Tibial artery (tissue), 4 donors: ENCODE data around the gene PLEKHG1.

ENCODE experiments used
- DNase-seq, 2 donors: peaks; one replicate each; pipeline ENCODE4 v3.0.0-alpha.2; 2019
- H3K27ac ChIP-seq, 2 donors: fragments of 200-600 bp; sonication (generic) in 1 of 2; 1 replicate in 1 of 2; 2 replicates in 1 of 2; pipeline ENCODE4 v1.5.1; 2018 to 2019; ENCODE audit warnings: mild to moderate bottlenecking in 1 of 2
- H3K27me3 ChIP-seq, 2 donors: fragments of 200-600 bp; sonication (generic) in 1 of 2; one replicate each; pipeline versions ENCODE4 v1.5.1 to v1.6.0; 2016 to 2019
- H3K36me3 ChIP-seq, 3 donors: fragments of 200-600 bp; sonication (generic) in 2 of 3; one replicate each; pipeline ENCODE4 v1.5.1; 2016 to 2019; ENCODE audit warnings: mild to moderate bottlenecking in 2 of 3
- H3K4me1 ChIP-seq, 4 donors: fragments of 200-600 bp; sonication (generic) in 2 of 4; 1 replicate in 3 of 4; 2 replicates in 1 of 4; pipeline ENCODE4 v1.5.1; 2016 to 2019
- H3K4me3 ChIP-seq, 2 donors: fragments of 200-600 bp; sonication (generic) in 1 of 2; 1 replicate in 1 of 2; 2 replicates in 1 of 2; pipeline ENCODE4 v1.5.1; 2018 to 2019; ENCODE audit warnings: mild to moderate bottlenecking in 2 of 2
- H3K9me3 ChIP-seq, 3 donors: fragments of 200-600 bp; sonication (generic) in 1 of 3; one replicate each; pipeline ENCODE4 v1.5.1; 2016 to 2019
- intact Hi-C: fragments of 100-400 bp; cut with DNase I; formaldehyde crosslinking; loops from one replicate; pipeline ENCODE4 v1.15.0; 2023; ENCODE audit warnings: low total_unique reads
- TF ChIP-seq, protein P1 (sequence below), 2 experiments: fragments of 200-600 bp in 1 of 2; fragments of 450-650 bp in 1 of 2; IDR thresholded peaks; one replicate each; pipeline ENCODE4 v1.5.1; 2017 to 2019; ENCODE audit warnings: antibody characterized with exemption in 2 of 2, mild to moderate bottlenecking in 1 of 2, moderate library complexity in 1 of 2

PLEKHG1 gene

GRCh38 chr6:150604467-150604866 is 4.8 kb downstream of the PLEKHG1 start:
- no peaks in the 10 kb centered on the region for H3K36me3 ChIP-seq
- DNase-seq = no peak
- TF ChIP-seq, protein P1, sequence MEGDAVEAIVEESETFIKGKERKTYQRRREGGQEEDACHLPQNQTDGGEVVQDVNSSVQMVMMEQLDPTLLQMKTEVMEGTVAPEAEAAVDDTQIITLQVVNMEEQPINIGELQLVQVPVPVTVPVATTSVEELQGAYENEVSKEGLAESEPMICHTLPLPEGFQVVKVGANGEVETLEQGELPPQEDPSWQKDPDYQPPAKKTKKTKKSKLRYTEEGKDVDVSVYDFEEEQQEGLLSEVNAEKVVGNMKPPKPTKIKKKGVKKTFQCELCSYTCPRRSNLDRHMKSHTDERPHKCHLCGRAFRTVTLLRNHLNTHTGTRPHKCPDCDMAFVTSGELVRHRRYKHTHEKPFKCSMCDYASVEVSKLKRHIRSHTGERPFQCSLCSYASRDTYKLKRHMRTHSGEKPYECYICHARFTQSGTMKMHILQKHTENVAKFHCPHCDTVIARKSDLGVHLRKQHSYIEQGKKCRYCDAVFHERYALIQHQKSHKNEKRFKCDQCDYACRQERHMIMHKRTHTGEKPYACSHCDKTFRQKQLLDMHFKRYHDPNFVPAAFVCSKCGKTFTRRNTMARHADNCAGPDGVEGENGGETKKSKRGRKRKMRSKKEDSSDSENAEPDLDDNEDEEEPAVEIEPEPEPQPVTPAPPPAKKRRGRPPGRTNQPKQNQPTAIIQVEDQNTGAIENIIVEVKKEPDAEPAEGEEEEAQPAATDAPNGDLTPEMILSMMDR (IDR thresholded peaks at IDR 0.05) = no peak
- H3K27ac ChIP-seq = no peak overlapping the region
- peaks cover 0 to 17% (median 5%) of the 10 kb centered on the region in 4 donors for H3K4me1 ChIP-seq
- peaks cover 0 to 16% of the 10 kb centered on the region in 2 donors for H3K27me3 ChIP-seq
- H3K9me3 ChIP-seq = no peaks in the 10 kb centered on the region
- intact Hi-C loops = no loop called here
- H3K4me3 ChIP-seq = no peak overlapping the region

DNA sequence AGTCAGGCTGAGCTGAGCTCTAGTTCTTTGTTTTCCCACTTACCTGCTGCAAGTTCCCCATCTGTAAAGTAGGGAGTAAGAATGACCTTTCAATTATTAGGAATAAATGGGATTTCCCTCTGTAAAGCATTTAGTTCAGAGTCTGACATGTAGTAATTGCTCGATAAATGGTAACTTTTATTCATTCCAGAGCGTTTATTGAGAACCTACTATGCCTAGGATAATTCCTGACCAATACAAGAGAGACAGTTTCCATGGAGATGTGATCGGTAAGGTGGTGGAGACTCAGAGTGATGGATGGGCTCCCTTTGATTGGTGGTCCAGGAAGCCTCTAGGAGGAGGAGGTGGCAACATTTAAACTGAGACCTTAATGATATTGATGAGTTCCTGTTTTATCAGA is 5.6 kb downstream of the PLEKHG1 start:
- TF ChIP-seq, protein P1 (IDR thresholded peaks at IDR 0.05) = no peak
- no peak overlapping the region for H3K4me3 ChIP-seq
- peaks cover 0 to 9% (median under 1%) of the 10 kb centered on the region in 4 donors for H3K4me1 ChIP-seq
- H3K27me3 ChIP-seq = peaks cover 0 to 11% of the 10 kb centered on the region in 2 donors
- no peaks in the 10 kb centered on the region for H3K36me3 ChIP-seq
- intact Hi-C loops = no loop called here
- H3K9me3 ChIP-seq = no peaks in the 10 kb centered on the region
- no peak overlapping the region for H3K27ac ChIP-seq
- no peak for DNase-seq

GRCh38 chr6:150606168-150606591 is 6.5 kb downstream of the PLEKHG1 start:
- peaks cover 0 to under 1% (median 0%) of the 10 kb centered on the region in 4 donors for H3K4me1 ChIP-seq
- H3K27me3 ChIP-seq = peaks cover 0 to 11% of the 10 kb centered on the region in 2 donors
- no peak overlapping the region for H3K4me3 ChIP-seq
- H3K9me3 ChIP-seq = no peaks in the 10 kb centered on the region
- TF ChIP-seq, protein P1 (IDR thresholded peaks at IDR 0.05) = no peak
- H3K36me3 ChIP-seq = no peaks in the 10 kb centered on the region
- DNase-seq = no peak
- intact Hi-C loops = no loop called here
- no peak overlapping the region for H3K27ac ChIP-seq

DNA sequence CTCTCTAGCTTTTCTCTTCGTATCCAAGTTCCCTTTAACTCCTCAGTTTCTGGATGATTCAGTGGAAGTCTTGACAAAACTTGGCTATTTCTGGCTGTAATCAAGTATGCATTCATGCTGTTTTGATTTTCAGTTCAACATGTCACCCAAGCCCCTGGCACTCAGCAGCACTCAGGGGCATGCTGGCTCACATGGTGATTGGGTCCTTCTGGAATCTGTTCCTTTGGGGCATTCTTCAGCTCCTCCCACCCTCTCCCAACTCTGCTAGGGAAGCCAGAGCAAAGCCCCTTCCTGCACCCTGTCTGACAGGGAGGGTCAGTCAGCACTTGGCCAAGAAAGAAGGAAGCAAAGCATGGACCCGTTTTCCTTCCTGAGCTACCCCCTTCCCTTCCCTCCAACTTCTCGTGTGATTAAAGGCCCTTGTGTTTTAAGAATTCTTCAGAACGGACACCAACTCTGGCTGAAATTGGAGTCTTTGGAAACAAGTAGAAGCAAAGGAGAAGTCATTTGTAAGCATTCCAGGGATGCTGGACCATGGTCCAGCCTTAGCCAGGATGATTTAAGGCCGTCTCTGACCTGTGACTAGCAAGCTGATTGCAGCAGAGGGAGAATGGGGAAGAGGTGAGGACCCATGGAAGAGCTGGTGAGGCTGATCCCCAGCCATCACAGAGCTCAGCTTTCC is 7.1 kb downstream of the PLEKHG1 start:
- intact Hi-C loops = no loop called here
- TF ChIP-seq, protein P1 (IDR thresholded peaks at IDR 0.05) = no peak
- Histone ChIP-seq H3K27ac (no peak overlapping the region), H3K36me3 (no peaks in the 10 kb centered on the region), H3K27me3 (peaks cover 0 to 6% of the 10 kb centered on the region in 2 donors), H3K9me3 (no peaks in the 10 kb centered on the region), H3K4me3 (no peak overlapping the region), H3K4me1 (no peaks in the 10 kb centered on the region)
- no peak for DNase-seq

DNA sequence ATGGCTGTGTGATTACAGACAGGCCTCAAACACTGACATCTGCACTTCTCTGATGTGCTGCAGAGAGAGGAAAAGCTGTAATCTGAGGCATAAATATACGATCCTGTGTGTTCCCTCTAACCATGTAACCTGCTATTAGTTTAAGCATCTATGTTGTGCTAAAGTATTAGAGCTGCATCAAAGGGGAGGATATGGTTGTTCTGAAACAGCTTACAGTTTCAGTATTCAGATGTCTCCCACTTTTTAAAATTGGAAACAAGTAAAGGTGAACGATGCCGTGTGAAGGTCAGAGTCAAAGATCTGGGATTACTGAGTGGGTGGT is 7.6 kb downstream of the PLEKHG1 start:
- Histone ChIP-seq H3K4me1 (no peaks in the 10 kb centered on the region), H3K9me3 (no peaks in the 10 kb centered on the region), H3K4me3 (no peak overlapping the region), H3K27me3 (peaks cover 0 to 5% of the 10 kb centered on the region in 2 donors), H3K36me3 (no peaks in the 10 kb centered on the region), H3K27ac (no peak overlapping the region)
- DNase-seq = no peak
- intact Hi-C loops = no loop called here
- TF ChIP-seq, protein P1 (IDR thresholded peaks at IDR 0.05) = no peak
